BE2C (cell line): ENCODE data around the gene RRN3.
"Not testable (repeated sequence)": the region's sequence is repeated elsewhere in the genome, so short reads cannot be mapped to it uniquely, and the experiment has no call there.

Experiments
- DNase-seq: peaks from one replicate; pipeline ENCODE4 v3.0.0-alpha.2; 2020
- H3K27me3 ChIP-seq: fragments of 250-450 bp; sonication (Bioruptor Pico); 2 replicates; pipeline ENCODE4 v1.5.1; 2020; ENCODE audit warnings: mild to moderate bottlenecking
- H3K36me3 ChIP-seq: fragments of 250-450 bp; sonication (Bioruptor Pico); 2 replicates; pipeline ENCODE4 v1.5.1; 2020; ENCODE audit warnings: mild to moderate bottlenecking
- H3K4me1 ChIP-seq: fragments of 250-450 bp; sonication (Bioruptor Pico); 2 replicates; pipeline ENCODE4 v1.5.1; 2020
- H3K4me3 ChIP-seq: 2 replicates; pipeline ENCODE4 v1.5.1; 2011; ENCODE audit warnings: low read depth, low read length
- H3K9me3 ChIP-seq: fragments of 250-450 bp; sonication (Bioruptor Pico); 2 replicates; pipeline ENCODE4 v1.5.1; 2020
- TF ChIP-seq, protein P1 (sequence below): IDR thresholded peaks from 2 replicates; pipeline ENCODE4 v1.5.1; 2012; ENCODE audit warnings: mild to moderate bottlenecking, low read depth, low read length

Gene RRN3

DNA sequence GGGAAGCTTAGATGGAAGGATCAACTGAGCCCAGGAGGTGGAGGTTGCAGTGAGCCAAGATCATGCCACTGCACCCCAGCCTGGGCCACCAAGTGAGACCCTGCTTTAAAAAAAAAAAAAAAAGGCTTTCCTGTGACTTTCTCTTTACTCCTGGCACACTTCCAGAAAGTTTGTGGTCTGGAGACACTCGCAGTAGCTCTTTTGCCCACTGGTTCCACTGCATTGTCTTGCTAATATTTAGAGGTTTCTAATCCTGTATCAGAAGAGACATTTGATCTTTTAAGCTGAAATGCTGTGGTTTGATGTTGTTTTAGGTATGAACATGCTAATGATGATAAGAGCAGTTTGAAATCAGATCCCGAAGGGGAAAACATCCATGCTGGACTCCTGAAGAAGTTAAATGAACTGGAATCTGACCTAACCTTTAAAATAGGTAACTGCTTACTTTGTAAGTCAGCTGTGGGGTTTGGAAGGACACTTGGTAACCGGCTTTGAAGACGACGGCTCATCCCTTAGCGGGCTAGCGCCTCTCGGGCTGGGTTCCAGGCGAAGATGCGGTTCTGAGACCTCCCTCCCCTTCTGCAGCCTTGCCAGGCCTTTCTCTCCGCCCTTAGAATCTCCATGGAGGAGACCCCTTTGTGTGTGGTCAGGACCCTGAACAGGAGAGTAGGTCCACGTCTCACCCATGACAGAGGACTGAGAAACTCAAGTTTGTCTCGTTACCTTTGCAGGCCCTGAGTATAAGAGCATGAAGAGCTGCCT lies 61.3 kb downstream of the RRN3 start:
- TF ChIP-seq, protein P1, sequence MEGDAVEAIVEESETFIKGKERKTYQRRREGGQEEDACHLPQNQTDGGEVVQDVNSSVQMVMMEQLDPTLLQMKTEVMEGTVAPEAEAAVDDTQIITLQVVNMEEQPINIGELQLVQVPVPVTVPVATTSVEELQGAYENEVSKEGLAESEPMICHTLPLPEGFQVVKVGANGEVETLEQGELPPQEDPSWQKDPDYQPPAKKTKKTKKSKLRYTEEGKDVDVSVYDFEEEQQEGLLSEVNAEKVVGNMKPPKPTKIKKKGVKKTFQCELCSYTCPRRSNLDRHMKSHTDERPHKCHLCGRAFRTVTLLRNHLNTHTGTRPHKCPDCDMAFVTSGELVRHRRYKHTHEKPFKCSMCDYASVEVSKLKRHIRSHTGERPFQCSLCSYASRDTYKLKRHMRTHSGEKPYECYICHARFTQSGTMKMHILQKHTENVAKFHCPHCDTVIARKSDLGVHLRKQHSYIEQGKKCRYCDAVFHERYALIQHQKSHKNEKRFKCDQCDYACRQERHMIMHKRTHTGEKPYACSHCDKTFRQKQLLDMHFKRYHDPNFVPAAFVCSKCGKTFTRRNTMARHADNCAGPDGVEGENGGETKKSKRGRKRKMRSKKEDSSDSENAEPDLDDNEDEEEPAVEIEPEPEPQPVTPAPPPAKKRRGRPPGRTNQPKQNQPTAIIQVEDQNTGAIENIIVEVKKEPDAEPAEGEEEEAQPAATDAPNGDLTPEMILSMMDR = no peak
- H3K9me3 ChIP-seq = no peaks in the 10 kb centered on the region
- DNase-seq = no peak
- no peaks in the 10 kb centered on the region for H3K27me3 ChIP-seq
- H3K4me3 ChIP-seq = no peak overlapping the region
- peaks cover 45% of the 10 kb centered on the region for H3K36me3 ChIP-seq
- H3K4me1 ChIP-seq = peaks cover 8% of the 10 kb centered on the region

DNA sequence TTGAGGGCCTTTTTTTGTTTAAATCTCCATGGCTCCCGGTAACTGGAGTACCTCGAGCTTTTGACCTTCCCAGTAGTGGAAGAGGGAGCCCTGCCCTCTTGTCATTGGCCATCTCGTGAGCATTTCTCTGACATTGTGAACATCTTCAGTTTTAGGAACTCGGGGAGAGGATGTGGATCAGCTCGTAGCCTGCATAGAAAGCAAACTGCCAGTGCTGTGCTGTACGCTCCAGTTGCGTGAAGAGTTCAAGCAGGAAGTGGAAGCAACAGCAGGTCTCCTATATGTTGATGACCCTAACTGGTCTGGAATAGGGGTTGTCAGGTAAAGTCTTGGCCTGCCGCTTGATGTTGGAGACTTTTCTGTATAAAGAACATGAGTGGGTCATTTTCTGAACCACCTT lies 62.5 kb downstream of the RRN3 start:
- H3K9me3 ChIP-seq = no peaks in the 10 kb centered on the region
- H3K4me1 ChIP-seq = peaks cover 8% of the 10 kb centered on the region
- H3K4me3 ChIP-seq = no peak overlapping the region
- peaks cover 44% of the 10 kb centered on the region for H3K36me3 ChIP-seq
- no peak for DNase-seq
- no peaks in the 10 kb centered on the region for H3K27me3 ChIP-seq
- TF ChIP-seq, protein P1 = no peak

DNA sequence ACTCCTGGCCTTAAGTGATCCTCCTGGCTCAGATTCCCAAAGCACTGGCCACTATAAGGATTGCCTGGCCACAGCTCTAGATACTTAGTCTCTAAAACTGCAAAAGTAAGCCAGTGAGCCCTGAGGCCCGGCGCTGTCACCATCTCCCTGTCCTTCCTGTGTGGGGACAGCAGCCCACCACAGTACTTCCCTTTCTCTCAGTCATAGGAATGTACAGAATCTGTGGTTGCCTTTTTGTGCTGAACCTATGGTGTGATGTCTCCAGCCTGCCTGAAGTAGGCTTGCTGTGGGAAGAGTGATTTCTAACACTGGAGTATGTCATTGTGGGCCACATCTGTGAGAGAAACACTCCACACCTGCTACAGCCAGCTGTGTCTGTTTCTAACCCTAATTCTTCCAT lies 62.9 kb downstream of the RRN3 start:
- H3K36me3 ChIP-seq = peaks cover 41% of the 10 kb centered on the region

DNA sequence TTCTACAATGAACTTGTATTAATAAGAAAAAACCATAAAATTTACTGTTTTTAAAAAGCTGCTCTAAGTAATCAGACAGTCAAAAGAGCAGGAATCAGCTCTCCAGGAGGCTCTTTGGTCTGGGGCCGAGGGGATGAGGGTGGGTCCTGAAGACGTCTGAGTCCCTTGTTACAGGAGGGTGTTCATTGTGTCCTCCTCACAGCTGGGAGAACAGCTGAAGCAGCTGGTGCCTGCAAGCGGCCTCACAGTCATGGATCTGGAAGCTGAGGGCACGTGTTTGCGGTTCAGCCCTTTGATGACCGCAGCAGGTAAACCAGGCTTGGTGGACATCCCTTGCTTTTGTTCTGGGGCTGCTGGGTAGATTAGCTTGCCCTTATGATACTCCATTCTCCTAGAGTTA lies 64.3 kb downstream of the RRN3 start:
- not testable (repeated sequence) for H3K4me3 ChIP-seq, H3K27me3 ChIP-seq, H3K9me3 ChIP-seq, H3K4me1 ChIP-seq, DNase-seq
- peaks cover 29% of the 10 kb centered on the region for H3K36me3 ChIP-seq

More for the DNA sequence above, 62.9 kb downstream of the RRN3 start:
- DNase-seq = no peak
- no peaks in the 10 kb centered on the region for H3K27me3 ChIP-seq
- peaks cover 8% of the 10 kb centered on the region for H3K4me1 ChIP-seq
- H3K9me3 ChIP-seq = no peaks in the 10 kb centered on the region
- H3K4me3 ChIP-seq = no peak overlapping the region
- TF ChIP-seq, protein P1 = no peak

DNA sequence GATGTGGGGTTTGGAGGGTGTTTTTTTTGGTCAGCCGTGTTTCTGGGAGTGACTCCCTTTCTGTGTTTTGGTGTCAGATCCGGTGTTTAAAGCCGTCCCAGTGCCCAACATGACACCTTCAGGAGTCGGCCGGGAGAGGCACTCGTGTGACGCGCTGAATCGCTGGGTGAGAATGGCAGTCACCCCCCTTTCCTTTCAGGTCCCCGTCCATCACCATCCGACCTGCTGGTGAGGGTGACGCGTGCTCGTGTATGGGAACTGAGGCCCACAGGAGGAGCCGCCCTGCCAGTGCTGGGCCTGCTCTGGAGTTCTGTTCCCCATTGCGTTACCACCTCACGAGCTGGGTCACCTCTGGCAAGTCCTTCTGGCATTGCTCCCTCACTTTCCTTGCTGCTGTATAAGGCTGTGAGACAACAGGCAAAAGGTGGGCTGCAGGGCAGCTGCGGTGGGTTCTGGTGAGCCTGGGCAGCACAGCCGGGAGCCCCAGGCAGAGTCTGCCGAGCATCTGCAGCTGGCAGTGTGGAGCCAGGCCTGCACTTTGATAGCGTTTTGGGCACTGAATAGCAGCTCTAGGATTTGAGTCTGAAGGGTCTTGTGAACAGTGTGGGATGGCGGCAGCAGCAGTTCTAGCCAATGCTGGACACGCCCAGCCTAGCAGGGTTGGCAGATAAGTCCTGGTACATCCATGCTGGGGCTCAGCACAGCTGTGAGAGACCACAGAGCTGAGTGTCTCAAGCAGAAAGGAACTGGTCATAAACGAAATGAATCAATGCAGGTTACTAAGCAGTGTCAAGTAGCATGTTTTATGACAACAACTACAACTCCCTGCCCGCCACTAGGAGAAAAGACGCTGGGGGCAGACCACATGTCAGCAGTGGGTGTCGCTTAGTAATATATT lies 65.0 kb downstream of the RRN3 start:
- not testable (repeated sequence) for H3K4me3 ChIP-seq, H3K4me1 ChIP-seq, H3K9me3 ChIP-seq, H3K27me3 ChIP-seq
- H3K36me3 ChIP-seq = peaks cover 22% of the 10 kb centered on the region
- DNase-seq = peak; percentile 53

DNA sequence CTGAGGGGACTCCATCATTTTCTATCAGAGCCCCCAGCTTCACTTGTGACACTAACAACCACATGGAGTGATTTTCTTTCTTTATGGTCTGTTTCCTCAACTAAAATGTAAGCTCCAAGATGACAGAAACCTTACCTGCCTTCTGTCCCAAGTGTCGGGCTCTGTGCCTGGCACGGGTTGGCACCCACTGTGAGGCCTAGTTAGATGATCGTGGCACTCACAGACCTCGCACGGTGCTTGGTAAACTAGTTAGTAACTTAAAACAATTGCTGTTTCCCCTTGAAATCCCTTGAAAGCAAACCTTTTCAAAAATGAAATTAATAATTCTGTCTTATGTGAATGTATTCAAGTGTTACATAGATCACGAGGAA lies 65.7 kb downstream of the RRN3 start:
- not testable (repeated sequence) for H3K4me1 ChIP-seq, H3K4me3 ChIP-seq, H3K27me3 ChIP-seq, DNase-seq, H3K9me3 ChIP-seq
- H3K36me3 ChIP-seq = peaks cover 19% of the 10 kb centered on the region

DNA sequence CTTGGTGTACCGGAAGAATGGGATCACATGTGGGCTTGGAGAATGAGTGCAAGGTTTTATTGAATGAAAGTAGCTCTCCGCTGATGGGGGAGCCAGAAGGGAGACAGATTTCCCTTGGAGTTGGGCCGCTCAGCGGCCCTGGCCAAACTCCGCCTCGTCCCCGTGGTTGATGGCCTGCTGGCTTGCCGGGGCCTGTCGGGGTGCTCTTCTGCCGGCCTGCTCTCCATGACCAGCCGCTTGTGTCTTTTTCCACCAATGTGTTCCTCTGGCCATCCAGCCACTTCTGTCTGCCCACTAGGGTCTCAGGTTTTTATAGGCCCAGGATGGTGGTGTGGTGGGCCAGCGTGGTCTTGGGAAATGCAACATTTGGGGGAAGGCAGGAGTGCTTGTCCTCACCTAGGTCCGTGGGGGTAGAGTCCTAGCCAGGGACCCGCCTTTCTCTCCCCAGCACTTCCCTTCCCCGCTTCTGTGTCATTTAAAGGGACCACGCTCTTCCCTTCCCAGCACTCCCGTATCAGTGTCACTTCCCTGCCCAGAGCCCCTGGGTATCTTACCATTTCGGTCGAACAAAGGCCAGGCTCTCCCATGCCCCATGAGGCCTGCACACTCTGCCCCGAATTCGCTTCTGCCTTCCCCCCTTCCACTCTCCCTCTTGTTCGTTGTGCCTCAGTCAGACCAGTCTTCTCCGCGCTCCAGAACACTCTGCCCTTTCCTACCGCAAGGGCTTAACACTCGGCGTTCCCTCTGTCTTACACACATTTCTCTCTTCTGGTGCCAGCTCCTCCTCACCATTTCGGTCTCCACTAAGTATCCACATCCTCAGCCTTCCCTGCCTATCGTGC lies 66.3 kb downstream of the RRN3 start:
- not testable (repeated sequence) for H3K9me3 ChIP-seq, H3K4me3 ChIP-seq, DNase-seq, H3K27me3 ChIP-seq, H3K4me1 ChIP-seq
- H3K36me3 ChIP-seq = peaks cover 20% of the 10 kb centered on the region

DNA sequence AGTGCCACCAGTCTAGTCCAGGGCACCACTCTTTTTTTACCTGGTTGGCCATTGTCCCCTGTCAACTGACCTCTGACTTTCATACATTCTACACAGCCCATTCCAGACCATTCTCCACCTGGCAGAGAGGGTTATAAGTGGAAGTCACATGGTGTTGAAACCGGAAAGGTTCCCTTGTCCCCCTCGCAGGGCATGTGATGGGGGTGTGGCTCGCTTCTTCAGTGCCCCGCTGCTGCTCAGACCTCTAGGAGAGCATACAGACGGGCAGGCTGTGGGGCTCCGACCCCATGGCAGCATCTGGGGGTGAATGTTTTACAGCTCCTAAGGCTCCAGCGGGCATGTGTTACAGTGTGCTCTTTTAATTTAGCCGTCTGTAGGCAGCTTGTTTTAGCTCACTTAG lies 67.0 kb downstream of the RRN3 start:
- H3K27me3 ChIP-seq, H3K4me3 ChIP-seq, DNase-seq, H3K9me3 ChIP-seq, H3K4me1 ChIP-seq: not testable (repeated sequence)
- peaks cover 16% of the 10 kb centered on the region for H3K36me3 ChIP-seq

DNA sequence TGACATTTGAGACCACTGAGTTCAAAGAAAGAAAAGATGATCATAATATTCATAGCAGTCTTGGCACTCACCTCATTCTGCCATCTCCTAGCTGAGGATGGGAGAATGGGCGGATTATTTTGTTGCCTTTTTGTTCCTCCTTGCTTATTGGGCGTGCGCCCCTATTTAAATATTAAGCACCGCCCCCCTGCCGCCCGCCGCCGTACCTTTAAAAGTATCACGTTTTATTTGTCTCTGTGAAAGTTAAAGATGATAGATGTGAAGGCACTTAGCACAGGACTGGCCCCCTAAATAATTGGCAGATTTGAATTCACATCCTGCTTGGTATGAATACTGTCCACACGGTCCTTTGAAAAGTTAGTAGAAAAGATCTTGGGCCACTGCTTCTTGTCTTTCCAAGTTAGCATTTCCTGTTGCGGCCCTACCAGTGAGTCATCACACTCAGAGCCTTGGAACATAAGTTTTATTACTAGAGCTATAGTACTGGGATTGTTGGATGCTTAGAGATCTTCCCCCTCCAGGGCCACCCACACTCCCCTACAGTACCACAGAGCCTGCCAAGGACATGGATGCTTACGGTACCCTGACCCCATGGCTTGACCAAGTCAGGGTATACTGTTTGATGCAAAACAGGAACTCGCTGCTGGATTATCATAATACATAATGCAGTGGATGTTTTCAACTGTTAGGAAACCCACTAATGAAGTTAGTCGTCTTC lies 68.7 kb downstream of the RRN3 start:
- H3K9me3 ChIP-seq, H3K4me3 ChIP-seq, H3K36me3 ChIP-seq, H3K27me3 ChIP-seq, H3K4me1 ChIP-seq, DNase-seq: not testable (repeated sequence)

DNA sequence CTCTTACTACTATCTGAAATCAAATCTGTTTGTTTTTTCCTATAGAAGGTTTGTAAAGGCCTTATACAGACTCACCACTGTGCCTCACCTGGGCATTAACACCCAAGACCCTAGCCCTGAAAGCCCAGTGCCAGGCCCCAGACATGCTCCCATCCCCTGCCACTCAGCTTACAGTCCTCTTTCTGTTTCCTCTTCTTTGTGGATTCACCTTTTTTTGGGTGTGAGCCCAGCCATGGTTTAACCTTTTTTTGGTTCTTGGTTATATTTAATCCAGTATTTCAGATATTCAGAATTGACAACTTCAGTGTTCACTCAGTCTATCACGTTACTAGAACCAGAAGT lies 69.2 kb downstream of the RRN3 start:
- not testable (repeated sequence) for H3K9me3 ChIP-seq, H3K4me3 ChIP-seq, H3K27me3 ChIP-seq, H3K36me3 ChIP-seq, H3K4me1 ChIP-seq, DNase-seq

DNA sequence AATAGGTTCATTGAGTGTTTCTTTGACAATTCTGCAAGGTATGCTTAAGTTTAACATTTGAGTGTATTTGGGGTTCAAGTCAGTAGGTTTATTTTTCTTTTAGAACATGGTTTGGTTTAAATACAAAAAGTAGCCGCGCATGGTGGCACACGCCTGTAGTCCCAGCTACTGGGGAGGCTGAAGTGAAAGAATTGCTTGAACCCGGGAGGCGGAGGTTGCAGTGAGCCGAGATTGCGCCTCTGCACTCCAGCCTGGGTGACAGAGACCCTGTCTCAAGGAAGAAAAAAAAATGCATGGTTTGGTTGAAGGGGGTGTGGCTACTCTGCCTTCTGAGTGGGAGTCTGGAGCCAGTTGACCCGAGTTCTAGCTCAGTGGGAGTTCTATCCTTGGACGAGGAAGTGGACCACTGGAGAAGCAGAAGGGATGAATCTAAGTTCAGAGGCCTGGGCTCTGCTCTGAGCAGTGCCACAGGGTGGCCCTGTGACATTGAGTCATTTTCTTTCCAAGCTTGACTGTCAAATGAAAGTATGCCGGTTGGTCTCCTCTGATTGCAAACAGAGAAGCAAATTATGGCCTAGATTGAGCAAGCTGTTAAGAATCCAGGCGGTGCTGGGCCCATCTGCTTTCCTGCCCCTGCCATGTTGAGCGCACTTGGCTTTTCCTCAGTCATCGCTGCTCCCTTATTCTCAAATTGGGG lies 70.5 kb downstream of the RRN3 start:
- not testable (repeated sequence) for H3K4me1 ChIP-seq, H3K36me3 ChIP-seq, H3K27me3 ChIP-seq, DNase-seq, H3K4me3 ChIP-seq, H3K9me3 ChIP-seq
